Measurements from ENCODE around the gene ADARB1.

Gene ADARB1

DNA sequence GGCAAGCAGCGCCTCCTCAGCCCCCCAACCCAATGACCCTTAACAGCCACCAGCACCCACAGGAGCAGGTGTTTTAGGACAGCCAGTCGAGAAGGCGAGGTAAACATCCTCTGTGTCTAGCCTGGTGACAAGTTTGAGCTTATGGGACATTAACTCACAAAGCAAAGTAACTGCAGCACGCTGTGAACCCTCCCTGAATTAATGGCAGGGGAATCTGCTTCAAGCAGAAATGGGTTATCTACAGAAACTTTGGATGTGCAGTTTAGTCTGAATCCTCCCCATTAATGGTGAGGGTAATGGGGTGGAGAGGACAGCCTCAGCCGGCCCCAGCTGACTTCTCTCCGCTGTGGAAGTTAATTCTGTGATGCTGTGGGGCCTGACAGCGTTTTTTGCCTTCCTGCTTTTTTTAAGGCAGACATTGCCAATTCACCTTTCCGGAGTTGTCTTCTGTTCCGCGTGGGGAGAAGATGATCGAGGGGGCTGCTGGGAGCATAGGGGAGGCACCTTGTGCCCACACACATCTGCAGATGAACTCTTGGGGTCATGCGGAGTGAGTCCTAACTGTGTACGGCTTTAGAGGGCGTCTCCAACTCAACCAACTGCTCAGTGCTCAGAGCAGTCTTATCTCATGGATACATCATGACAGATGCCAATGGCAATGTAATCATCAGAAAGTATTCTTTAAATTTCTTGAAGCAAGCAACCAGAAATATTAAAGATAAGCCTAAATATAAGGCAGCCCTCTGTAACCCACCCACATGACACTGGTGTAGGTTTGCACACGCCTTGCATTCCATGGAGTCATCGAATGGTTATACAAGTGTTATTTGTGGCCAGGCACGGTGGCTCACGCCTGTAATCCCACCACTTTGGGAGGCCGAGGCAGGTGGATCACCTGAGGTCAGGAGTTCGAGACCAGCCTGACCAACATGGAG, 172.3 kb downstream of the ADARB1 start:
- H3K4me2 ChIP-seq (ENCODE audit: low read depth, low read length, poor library complexity, severe bottlenecking): no peak overlapping the region
- H3K9me3 ChIP-seq (ENCODE audit: insufficient read depth, low read length): peaks cover 7% of the 10 kb centered on the region; the same call in 1 of the 2 replicates
- H3K4me3 ChIP-seq (ENCODE audit: insufficient read depth, low read length, poor library complexity, severe bottlenecking): no peak overlapping the region
- H3K27ac ChIP-seq (ENCODE audit: low read depth, low read length): no peak overlapping the region
- H4K20me1 ChIP-seq (ENCODE audit: low read depth, low read length): no peaks in the 10 kb centered on the region
- TF ChIP-seq CTCF (IDR thresholded peaks at IDR 0.05; ENCODE audit: insufficient read depth, low read length, poor library complexity, severe bottlenecking) (no peak), EZH2phosphoT487 (conservative IDR thresholded peaks at IDR 0.05; ENCODE audit: low read length) (no peak)
- H3K79me2 ChIP-seq (ENCODE audit: insufficient read depth, low read length): no peaks in the 10 kb centered on the region
- peaks cover 3% of the 10 kb centered on the region; the same call in 1 of the 2 replicates for H3K36me3 ChIP-seq (ENCODE audit: low read length)
- H2AFZ ChIP-seq (ENCODE audit: low read depth, low read length, severe bottlenecking): no peak overlapping the region
- H3F3A ChIP-seq (ENCODE audit: insufficient read depth): no peaks in the 10 kb centered on the region
- no peaks in the 10 kb centered on the region for H3K9me2 ChIP-seq (replicated peaks; ENCODE audit: insufficient read depth, low read length)
- H3K9ac ChIP-seq (ENCODE audit: low read length): no peak overlapping the region
- H3K27me3 ChIP-seq (ENCODE audit: low read length): no peaks in the 10 kb centered on the region; the same call in none of the 2 replicates

- Histone ChIP-seq H3K9ac (ENCODE audit: low read length) (no peak overlapping the region), H3F3A (ENCODE audit: insufficient read depth) (no peaks in the 10 kb centered on the region), H3K9me3 (ENCODE audit: insufficient read depth, low read length) (peaks cover 5% of the 10 kb centered on the region; the same call in 1 of the 2 replicates), H2AFZ (ENCODE audit: low read depth, low read length, severe bottlenecking) (no peak overlapping the region), H3K27ac (ENCODE audit: low read depth, low read length) (no peak overlapping the region), H3K27me3 (ENCODE audit: low read length) (no peaks in the 10 kb centered on the region; the same call in none of the 2 replicates), H3K79me2 (ENCODE audit: insufficient read depth, low read length) (no peaks in the 10 kb centered on the region), H3K4me2 (ENCODE audit: low read depth, low read length, poor library complexity, severe bottlenecking) (no peak overlapping the region), H3K36me3 (ENCODE audit: low read length) (peaks cover under 1% of the 10 kb centered on the region; the same call in 1 of the 2 replicates), H3K4me3 (ENCODE audit: insufficient read depth, low read length, poor library complexity, severe bottlenecking) (no peak overlapping the region), H4K20me1 (ENCODE audit: low read depth, low read length) (no peaks in the 10 kb centered on the region), H3K9me2 (replicated peaks; ENCODE audit: insufficient read depth, low read length) (no peaks in the 10 kb centered on the region)
- TF ChIP-seq EZH2phosphoT487 (conservative IDR thresholded peaks at IDR 0.05; ENCODE audit: low read length) (no peak), CTCF (IDR thresholded peaks at IDR 0.05; ENCODE audit: insufficient read depth, low read length, poor library complexity, severe bottlenecking) (no peak)
Observed at GRCh38 chr21:45248301-45248892, 174.0 kb downstream of the ADARB1 start.

DNA sequence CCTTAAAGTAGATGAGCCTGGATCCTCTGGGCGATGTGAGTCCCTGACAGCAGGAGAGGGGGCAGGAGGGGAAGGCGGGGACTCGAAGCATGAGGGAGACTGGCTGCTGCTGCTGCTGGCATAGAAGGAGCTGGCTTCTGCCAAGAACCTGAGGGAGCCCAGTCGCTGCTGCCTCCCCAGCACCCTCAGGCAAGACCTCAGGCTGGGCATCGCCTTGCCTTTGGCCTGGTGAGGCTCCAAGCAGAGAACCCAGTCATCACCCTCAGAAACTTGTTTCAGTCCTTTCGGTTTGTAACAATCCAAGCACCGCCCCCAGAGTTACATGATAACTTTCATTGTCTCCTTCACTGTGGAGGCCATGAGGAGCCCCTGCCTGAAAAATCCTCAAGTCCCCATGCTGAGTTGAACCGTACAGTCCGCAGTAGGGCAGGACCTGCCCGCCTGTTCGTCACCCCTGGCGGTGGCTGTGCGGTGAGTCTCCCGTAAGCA, 174.6 kb downstream of the ADARB1 start:
- no peak overlapping the region for H3K27ac ChIP-seq (ENCODE audit: low read depth, low read length)
- no peaks in the 10 kb centered on the region for H3F3A ChIP-seq (ENCODE audit: insufficient read depth)
- no peak overlapping the region for H3K4me2 ChIP-seq (ENCODE audit: low read depth, low read length, poor library complexity, severe bottlenecking)
- no peaks in the 10 kb centered on the region; the same call in none of the 2 replicates for H3K27me3 ChIP-seq (ENCODE audit: low read length)
- TF ChIP-seq EZH2phosphoT487 (conservative IDR thresholded peaks at IDR 0.05; ENCODE audit: low read length) (no peak), CTCF (IDR thresholded peaks at IDR 0.05; ENCODE audit: insufficient read depth, low read length, poor library complexity, severe bottlenecking) (no peak)
- H3K9me3 ChIP-seq (ENCODE audit: insufficient read depth, low read length): no peaks in the 10 kb centered on the region
- no peak overlapping the region for H2AFZ ChIP-seq (ENCODE audit: low read depth, low read length, severe bottlenecking)
- H3K4me3 ChIP-seq (ENCODE audit: insufficient read depth, low read length, poor library complexity, severe bottlenecking): no peak overlapping the region
- H3K9ac ChIP-seq (ENCODE audit: low read length): no peak overlapping the region
- H3K36me3 ChIP-seq (ENCODE audit: low read length): no peaks in the 10 kb centered on the region
- no peaks in the 10 kb centered on the region for H4K20me1 ChIP-seq (ENCODE audit: low read depth, low read length)
- H3K79me2 ChIP-seq (ENCODE audit: insufficient read depth, low read length): no peaks in the 10 kb centered on the region
- no peaks in the 10 kb centered on the region for H3K9me2 ChIP-seq (replicated peaks; ENCODE audit: insufficient read depth, low read length)

Measured in SU-DHL-6 (cell line).